HG03064 (cell line): ENCODE measurements around the gene ZNF200.
"Not testable (repeated sequence)": the region's sequence is repeated elsewhere in the genome, so short reads cannot be mapped to it uniquely, and the experiment has no call there.

Experiments used
- ATAC-seq: cut with Tn5 transposase; IDR thresholded peaks from one replicate; pipeline ENCODE4 v1.9.1; 2021; ENCODE audit warnings: low read depth; ENCODE audit not compliant: unreplicated experiment

Gene ZNF200

DNA sequence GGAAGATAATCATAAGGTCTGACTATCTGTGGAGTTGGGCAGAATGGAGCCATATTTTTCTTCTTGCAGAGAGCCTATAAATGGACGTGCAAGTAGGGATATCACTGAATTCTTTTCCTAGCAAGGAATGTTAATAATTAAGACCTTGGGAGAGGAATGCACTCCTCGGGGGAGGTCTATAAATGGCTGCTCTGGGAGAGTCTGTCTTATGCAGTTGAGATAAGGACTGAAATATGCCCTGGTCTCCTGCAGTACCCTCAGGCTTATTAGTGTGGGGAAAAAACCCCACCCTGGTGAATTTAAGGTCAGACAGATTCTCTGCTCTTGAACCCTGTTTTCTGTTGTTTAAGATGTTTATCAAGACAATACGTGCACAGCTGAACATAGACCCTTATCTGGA, 29.0 kb downstream of the ZNF200 start:
- ATAC-seq, result not testable (repeated sequence)

DNA sequence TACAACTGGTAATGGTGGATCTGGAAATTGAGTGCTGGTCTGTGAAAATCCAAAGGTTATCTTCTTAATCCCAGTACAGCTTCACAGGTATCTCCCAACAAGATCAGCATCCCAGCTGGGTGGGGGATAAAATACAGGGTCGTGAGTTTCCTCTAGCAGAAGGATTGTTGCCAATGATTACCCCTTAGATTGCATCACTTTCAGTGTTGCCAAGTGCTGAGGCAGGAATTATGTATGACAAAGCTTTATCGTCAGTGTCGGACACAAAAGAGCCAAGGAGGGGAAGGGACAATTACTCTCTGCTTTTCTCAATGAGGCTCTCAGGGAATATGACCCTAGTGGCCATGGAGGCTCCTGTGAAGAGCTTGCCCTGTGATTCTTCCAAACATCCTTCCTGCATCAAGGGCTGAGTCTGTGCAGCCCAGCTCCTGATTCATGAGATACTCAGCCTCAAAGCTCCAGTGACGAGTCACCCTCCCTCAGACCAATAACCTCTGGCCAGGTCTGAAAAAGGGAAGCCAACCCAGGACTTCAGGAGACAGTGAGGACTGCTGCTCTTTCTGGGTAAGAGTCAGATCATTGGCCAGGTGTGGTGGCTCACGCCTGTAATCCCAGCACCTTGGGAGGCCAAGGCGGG, 31.9 kb downstream of the ZNF200 start:
- no peak for ATAC-seq

DNA sequence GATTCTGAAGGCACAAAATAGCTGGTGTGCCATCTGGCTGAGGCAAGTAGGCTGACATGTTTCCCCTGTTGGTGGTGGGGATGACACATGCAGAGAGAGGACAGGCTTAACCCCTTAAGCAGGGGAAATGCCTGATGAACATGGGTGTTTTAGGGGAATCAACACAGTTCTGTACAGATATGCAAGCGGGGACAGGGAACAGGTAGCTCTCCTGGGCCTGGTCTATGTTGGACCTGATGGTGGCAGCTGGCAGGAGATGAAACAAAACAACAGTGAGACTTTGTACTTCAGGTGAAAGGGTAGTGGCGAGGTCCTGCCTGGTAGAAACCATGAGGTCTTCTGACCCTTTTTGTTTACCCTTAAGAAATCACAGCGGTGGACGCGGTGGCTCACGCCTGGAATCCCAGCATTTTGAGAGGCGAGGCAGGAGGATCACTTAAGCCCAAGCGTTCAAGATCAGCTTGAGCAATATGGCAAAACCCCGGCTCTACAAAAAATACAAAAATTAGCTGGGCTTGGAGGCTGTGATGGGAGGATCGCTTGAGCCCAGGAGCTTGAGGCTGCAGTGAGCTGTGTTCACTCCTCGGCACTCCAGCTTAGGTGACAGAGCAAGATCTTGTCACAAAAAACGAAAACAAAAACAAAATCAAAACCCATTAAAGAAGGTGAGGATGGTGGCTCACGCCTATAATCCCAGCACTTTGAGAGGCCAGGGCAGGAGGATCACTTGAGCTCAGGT, 36.5 kb downstream of the ZNF200 start:
- no peak for ATAC-seq

DNA sequence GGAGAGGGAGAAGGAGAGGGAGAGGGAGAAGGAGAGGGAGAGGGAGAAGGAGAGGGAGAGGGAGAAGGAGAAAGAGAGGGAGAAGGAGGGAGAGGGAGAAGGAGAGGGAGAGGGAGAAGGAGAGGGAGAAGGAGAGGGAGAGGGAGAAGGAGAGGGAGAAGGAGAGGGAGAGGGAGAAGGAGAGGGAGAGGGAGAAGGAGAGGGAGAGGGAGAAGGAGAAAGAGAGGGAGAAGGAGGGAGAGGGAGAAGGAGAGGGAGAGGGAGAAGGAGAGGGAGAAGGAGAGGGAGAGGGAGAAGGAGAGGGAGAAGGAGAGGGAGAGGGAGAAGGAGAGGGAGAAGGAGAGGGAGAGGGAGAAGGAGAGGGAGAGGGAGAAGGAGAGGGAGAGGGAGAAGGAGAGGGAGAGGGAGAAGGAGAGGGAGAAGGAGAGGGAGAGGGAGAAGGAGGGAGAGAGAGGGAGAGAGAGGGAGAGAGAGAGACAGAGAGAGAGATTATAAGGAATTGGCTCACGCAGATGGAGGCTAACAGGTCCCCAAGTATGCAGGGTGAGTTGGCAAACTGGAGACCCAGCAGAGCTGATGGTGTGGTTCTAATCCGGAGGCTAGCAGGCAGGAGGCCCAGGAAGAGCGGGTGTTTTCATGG, 37.1 kb downstream of the ZNF200 start:
- ATAC-seq, result not testable (repeated sequence)

GRCh38 chr16:3195975-3196374, 39.0 kb downstream of the ZNF200 start:
- no peak for ATAC-seq

GRCh38 chr16:3194792-3195191, 40.2 kb downstream of the ZNF200 start:
- no peak for ATAC-seq

- ATAC-seq, result no peak
Observed at GRCh38 chr16:3193221-3194212, 41.4 kb downstream of the ZNF200 start.

GRCh38 chr16:3192476-3193019, 42.4 kb downstream of the ZNF200 start:
- no peak for ATAC-seq

DNA sequence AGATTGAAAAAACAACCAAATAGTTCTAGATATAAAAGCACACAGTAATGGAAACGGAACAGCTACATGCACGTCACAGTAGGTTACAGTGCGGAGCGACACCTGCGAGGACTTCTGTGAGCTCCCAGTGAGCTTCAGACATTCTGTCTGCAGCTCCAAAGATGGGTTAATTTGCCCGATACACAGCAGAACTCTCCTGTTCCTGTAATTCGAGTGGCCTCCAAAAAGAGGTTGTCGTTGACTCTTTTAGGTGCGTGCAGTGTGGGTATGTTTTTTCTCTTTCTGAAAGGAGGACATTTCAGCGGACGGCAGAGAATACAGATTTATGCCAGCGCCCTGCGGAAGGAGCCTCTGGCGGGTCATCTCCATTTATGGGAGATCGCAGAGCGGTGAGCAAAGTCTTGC, 44.0 kb downstream of the ZNF200 start:
- ATAC-seq, result no peak

DNA sequence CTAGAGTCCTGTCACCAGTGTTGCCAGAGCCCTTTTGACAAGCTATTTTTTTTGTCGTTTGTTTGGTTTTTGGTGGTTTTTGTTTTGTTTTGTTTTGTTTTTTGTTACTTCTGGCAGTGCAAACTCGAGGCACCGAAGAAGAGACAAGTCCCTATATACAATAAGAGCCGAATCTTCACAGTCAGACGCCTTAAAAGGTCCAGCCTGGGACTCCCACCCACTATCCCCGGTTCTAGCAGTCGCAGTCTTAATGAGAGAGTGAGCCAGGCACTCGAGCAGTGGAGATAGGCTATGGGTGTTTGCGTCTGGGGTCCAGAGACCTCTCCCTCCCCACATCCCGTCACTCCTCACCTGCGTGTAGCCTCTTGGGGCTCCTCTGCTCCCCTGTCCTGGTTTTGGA, 45.1 kb downstream of the ZNF200 start:
- ATAC-seq, result no peak

- ATAC-seq, result no peak
Observed at GRCh38 chr16:3188925-3189825, 45.8 kb downstream of the ZNF200 start.

DNA sequence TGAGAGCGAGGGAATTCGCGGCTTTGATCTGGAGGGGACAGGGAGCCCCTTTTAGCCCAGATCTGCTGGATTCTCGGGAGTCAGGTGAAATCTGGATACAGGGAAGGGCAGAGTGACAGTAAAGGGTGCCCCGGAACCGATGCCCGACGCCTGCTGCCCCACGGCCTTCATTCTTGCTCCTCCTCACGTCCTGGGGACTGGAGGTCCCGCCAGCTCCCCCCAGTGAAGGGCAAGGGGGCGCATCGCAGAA, 46.4 kb downstream of the ZNF200 start:
- ATAC-seq, result no peak

DNA sequence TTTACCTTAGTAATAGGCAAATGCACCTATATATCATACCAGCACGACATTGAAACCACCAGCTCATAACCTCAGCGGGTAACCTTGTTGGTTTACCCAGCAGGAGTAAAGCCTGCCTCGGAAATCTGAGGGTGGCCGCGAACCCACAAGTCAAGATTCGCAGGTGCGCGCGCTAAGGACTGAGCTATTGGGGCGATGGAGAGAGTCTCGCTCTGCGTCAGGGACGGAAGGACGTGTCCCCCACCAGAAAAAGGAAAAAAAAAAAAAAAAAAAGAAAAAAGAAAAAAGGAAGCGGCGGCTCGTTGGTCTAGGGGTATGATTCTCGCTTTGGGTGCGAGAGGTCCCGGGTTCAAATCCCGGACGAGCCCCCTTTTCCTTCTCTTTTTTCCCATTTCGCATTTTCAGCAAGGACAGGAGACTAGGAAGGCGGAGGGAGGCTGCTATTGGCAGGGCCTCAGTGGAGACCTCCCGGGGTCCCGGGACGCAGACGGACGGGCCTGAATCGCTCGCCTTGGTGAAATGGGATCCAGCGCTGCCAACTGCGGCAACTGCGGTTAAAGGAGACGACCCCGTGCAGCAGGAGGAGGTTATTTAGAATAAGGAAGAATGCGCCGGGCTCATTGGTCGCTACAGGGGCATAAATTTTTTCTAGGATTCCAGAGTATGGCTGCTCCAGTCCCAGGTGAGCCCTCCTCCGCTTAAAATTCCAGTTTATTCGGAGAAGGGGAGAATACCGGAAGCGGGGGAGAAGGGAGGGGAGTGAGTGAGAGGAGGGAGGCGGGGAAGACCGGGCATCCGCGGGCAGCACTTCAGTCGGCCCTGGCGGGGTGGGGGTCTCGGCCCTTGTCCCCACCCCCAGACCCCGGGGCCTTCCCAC, 46.9 kb downstream of the ZNF200 start, which contains the start of gene OR1F1:
TSS of gene OR1F1 (plus strand) at position 407 of the 877 bp plus-strand sequence.
- ATAC-seq, result no peak

DNA sequence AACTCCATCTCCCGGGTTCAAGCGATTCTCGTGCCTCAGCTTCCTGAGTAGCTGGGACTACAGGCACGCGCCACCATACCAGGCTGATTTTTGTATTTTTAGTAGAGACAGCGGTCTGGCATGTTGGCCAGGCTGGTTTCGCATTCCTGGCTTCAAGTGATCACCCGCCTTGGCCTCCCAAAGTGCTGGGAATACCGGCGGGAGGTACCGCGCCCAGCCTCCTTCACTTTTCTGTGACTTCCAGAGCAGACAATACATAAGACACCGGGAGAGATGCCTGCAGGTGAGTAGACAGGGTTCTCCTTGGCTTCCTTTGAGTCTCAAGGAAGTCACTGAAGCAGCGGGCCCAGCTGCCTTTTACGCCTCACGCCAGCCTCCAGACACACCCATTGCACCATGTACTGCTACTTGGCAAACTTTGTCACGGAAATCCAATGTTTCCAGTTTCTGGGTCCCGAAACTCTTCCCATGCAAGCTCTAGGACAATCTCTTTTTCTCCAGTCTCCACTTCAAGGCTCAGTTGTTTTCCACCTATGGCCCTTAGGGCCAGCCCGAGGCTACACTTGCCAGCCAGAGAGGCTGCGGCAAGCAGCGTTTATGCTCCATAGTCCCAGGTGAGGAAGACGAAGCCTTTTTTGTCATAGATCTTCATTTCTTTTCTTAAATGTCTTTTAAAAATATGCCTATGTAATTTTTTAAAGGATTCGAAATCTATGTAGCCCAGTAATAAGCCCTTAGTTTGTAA, 47.8 kb downstream of the ZNF200 start:
- ATAC-seq, result no peak

GRCh38 chr16:3183445-3184139, 51.4 kb downstream of the ZNF200 start:
- no peak for ATAC-seq

DNA sequence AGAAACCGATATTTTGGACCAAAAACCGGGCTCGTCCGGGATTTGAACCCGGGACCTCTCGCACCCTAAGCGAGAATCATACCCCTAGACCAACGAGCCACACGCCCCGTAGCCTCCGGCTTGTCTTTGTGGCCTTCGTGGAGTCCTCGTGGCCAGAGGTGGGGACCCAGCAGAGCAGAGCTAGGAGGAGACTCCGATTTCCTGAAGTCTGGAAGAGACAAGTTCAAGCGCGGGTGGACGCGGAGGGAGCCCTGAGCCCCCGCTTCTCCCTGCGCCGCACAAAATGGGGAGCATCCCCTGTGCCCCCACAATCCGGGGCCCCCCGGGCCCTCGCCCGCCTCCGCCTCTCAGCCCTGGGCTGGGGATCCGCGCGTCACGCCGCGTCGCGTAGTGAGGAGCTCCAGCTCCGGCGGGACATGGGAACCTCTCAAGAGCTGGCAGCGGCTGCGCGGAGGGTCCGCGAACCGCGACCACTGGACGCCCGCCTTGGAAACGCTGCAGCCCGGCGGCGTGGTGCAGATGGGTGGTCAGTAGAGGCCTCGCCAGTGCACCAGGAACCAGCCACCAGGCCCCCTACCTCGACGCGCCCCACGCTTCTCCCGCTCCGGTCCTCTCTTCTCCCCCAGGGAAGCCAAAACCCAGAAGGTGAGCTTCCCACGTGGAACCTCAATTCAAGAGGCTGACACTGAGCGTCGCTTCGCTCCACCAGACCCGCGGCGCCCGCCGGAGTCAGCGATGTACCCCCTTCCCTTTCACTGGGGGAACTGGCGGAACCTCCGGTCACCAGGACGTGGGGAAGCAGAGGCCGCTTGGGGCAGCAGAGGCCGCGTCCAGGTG, 52.1 kb downstream of the ZNF200 start:
- ATAC-seq, result no peak

GRCh38 chr16:3182293-3182607, 52.7 kb downstream of the ZNF200 start:
- not testable (repeated sequence) for ATAC-seq
